Measurements from ENCODE around the gene GUCY1A2.

Gene GUCY1A2

GRCh38 chr11:106668147-106668546 is 350.1 kb downstream of the GUCY1A2 start:
- DNase-seq (ENCODE audit: low read depth in 4 of 4, low spot score in 1 of 4) = no peak

GRCh38 chr11:106656646-106657045 is 361.6 kb downstream of the GUCY1A2 start:
- no peak for DNase-seq (ENCODE audit: low read depth in 4 of 4, low spot score in 1 of 4)

- no peak for DNase-seq (ENCODE audit: low read depth in 4 of 4, low spot score in 1 of 4)
Observed at GRCh38 chr11:106644824-106645223, 373.5 kb downstream of the GUCY1A2 start.

- no peak for DNase-seq (ENCODE audit: low read depth in 4 of 4, low spot score in 1 of 4)
Observed at GRCh38 chr11:106642331-106642730, 375.9 kb downstream of the GUCY1A2 start.

GRCh38 chr11:106632283-106632682 is 386.0 kb downstream of the GUCY1A2 start:
- no peak for DNase-seq (ENCODE audit: low read depth in 4 of 4, low spot score in 1 of 4)

- DNase-seq (ENCODE audit: low read depth in 4 of 4, low spot score in 1 of 4) = no peak
Observed at GRCh38 chr11:106627694-106628093, 390.6 kb downstream of the GUCY1A2 start.

- DNase-seq (ENCODE audit: low read depth in 4 of 4, low spot score in 1 of 4) = no peak
Observed at GRCh38 chr11:106625566-106625965, 392.7 kb downstream of the GUCY1A2 start.

GRCh38 chr11:106624377-106624776 is 393.9 kb downstream of the GUCY1A2 start:
- DNase-seq (ENCODE audit: low read depth in 4 of 4, low spot score in 1 of 4) = no peak

Data from stimulated activated CD4-positive, alpha-beta T cell treated with anti-CD3 and anti-CD28 coated beads, Interleukin-1b, Interleukin-23, amount 100 ng/mL, for 24 hours (primary cell).